Breast epithelium (tissue), 4 donors: Measurements from ENCODE around the gene SAA1. TPM values are rescaled to one million over a fixed set of nuclear protein-coding genes. Genes with fewer than 3 reads are reported as not detected.
A peak's percentile ranks its signal among the peaks of the same experiment; 100 is the strongest.

Experiments
- DNase-seq, 2 donors: peaks; one replicate each; pipeline ENCODE4 v3.0.0-alpha.2; 2019; ENCODE audit warnings: low spot score in 2 of 2
- H3K27ac ChIP-seq, 2 donors: fragments of 200-600 bp; sonication (generic) in 1 of 2; one replicate each; pipeline ENCODE4 v1.5.1; 2016 to 2019; ENCODE audit warnings: mild to moderate bottlenecking in 1 of 2
- H3K27me3 ChIP-seq, 2 donors: fragments of 200-600 bp; sonication (generic) in 1 of 2; one replicate each; pipeline versions ENCODE4 v1.5.1 to v1.6.0; 2017 to 2019; ENCODE audit warnings: control low read depth in 1 of 2, mild to moderate bottlenecking in 1 of 2
- H3K36me3 ChIP-seq: fragments of 200-600 bp; one replicate; pipeline ENCODE4 v1.5.1; 2019
- H3K4me1 ChIP-seq, 2 donors: fragments of 200-600 bp; sonication (generic); one replicate each; pipeline ENCODE4 v1.5.1; 2016 to 2019; ENCODE audit warnings: control low read depth in 1 of 2
- H3K4me3 ChIP-seq, 3 donors: fragments of 200-600 bp; sonication (generic); 1 replicate in 2 of 3; 2 replicates in 1 of 3; pipeline ENCODE4 v1.5.1; 2016 to 2019; ENCODE audit warnings: mild to moderate bottlenecking in 3 of 3, moderate library complexity in 2 of 3
- H3K9me3 ChIP-seq, 2 donors: fragments of 200-600 bp; sonication (generic) in 1 of 2; one replicate each; pipeline ENCODE4 v1.5.1; 2016 to 2019; ENCODE audit warnings: control low read depth in 1 of 2
- CTCF ChIP-seq, 3 donors: fragments of 450-650 bp; IDR thresholded peaks; one replicate each; pipeline ENCODE4 v1.5.1; 2016 to 2017; ENCODE audit warnings: antibody characterized with exemption in 3 of 3, mild to moderate bottlenecking in 3 of 3, moderate library complexity in 3 of 3
- POLR2A ChIP-seq: fragments of 450-650 bp; IDR thresholded peaks from one replicate; pipeline ENCODE4 v1.6.1; 2016; ENCODE audit warnings: antibody characterized with exemption, mild to moderate bottlenecking, moderate library complexity
- POLR2AphosphoS5 ChIP-seq, 3 donors: sonication (generic); formaldehyde crosslinking; IDR thresholded peaks; one replicate each; pipeline ENCODE4 v1.6.1; 2017; ENCODE audit warnings: antibody characterized with exemption in 3 of 3
- intact Hi-C: fragments of 100-400 bp; cut with DNase I; formaldehyde crosslinking; loops from one replicate; pipeline ENCODE4 v1.15.1; 2023; ENCODE audit warnings: low total_unique reads
- total RNA-seq, 3 donors: library from RNA; depleted of rRNA; stranded (reverse); fragments of >200 nt; gene quantifications; one replicate each; pipeline ENCODE4 v1.1.0, GENCODE V29; 2016

Gene SAA1
- total RNA-seq = 1,000 to 10,000 TPM in 1 of 3 donors, 100 to 1,000 TPM in 1, 10 to 100 TPM in 1; 78.1 to 1,384 (median 818) TPM

GRCh38 chr11:18265949-18266348 is at the start of gene SAA1:
Gene SAA1 (plus strand): TSS chr11:18266264. CDS start chr11:18266888, 624 bp downstream.
- Histone ChIP-seq H3K27ac (peak within 1 kb of the TSS; percentile 36 to 85), H3K4me3 (peak within 1 kb of the TSS in 2 of 3 donors; percentile 42 to 54), H3K9me3 (no peaks in the 10 kb centered on the region), H3K36me3 (no peaks in the 10 kb centered on the region), H3K27me3 (no peaks in the 10 kb centered on the region), H3K4me1 (no peaks in the 10 kb centered on the region)
- intact Hi-C loops = no loop called here
- DNase-seq = peak; percentile 57 to 88
- TF ChIP-seq CTCF (IDR thresholded peaks at IDR 0.05) (no peak), POLR2AphosphoS5 (IDR thresholded peaks at IDR 0.05) (peak; percentile 58 to 88 (median 87))

- no peaks in the 10 kb centered on the region for H3K27me3 ChIP-seq
- intact Hi-C loops = no loop called here
- peaks cover 0 to 3% of the 10 kb centered on the region in 2 donors for H3K9me3 ChIP-seq
- H3K36me3 ChIP-seq = no peaks in the 10 kb centered on the region
- no peaks in the 10 kb centered on the region for H3K4me1 ChIP-seq
- DNase-seq = no peak
- TF ChIP-seq POLR2A = no peak
- no peak for TF ChIP-seq CTCF (IDR thresholded peaks at IDR 0.05)
- no peak for TF ChIP-seq POLR2AphosphoS5 (IDR thresholded peaks at IDR 0.05)
- H3K27ac ChIP-seq = no peak overlapping the region
- H3K4me3 ChIP-seq = no peak overlapping the region
These were observed 44.7 kb upstream of the SAA1 start for GRCh38 chr11:18221274-18221876.

- Histone ChIP-seq H3K9me3 (peaks cover 0 to 3% of the 10 kb centered on the region in 2 donors), H3K27ac (no peak overlapping the region), H3K4me3 (no peak overlapping the region), H3K4me1 (no peaks in the 10 kb centered on the region), H3K27me3 (no peaks in the 10 kb centered on the region), H3K36me3 (no peaks in the 10 kb centered on the region)
- no peak for DNase-seq
- intact Hi-C loops = no loop called here
- TF ChIP-seq CTCF (IDR thresholded peaks at IDR 0.05) (no peak), POLR2A (no peak), POLR2AphosphoS5 (IDR thresholded peaks at IDR 0.05) (no peak)
These were observed 43.1 kb upstream of the SAA1 start for GRCh38 chr11:18222814-18223421.

GRCh38 chr11:18223591-18224387 is 42.3 kb upstream of the SAA1 start:
- Histone ChIP-seq H3K27ac (no peak overlapping the region), H3K27me3 (no peaks in the 10 kb centered on the region), H3K4me1 (no peaks in the 10 kb centered on the region), H3K9me3 (peaks cover 0 to 3% of the 10 kb centered on the region in 2 donors), H3K4me3 (no peak overlapping the region), H3K36me3 (no peaks in the 10 kb centered on the region)
- DNase-seq = no peak
- TF ChIP-seq CTCF (IDR thresholded peaks at IDR 0.05) (no peak), POLR2AphosphoS5 (IDR thresholded peaks at IDR 0.05) (no peak), POLR2A (no peak)
- intact Hi-C loops = no loop called here

- H3K4me1 ChIP-seq = no peaks in the 10 kb centered on the region
- TF ChIP-seq POLR2AphosphoS5 (IDR thresholded peaks at IDR 0.05) (no peak), POLR2A (no peak), CTCF (IDR thresholded peaks at IDR 0.05) (no peak)
- intact Hi-C loops = no loop called here
- no peaks in the 10 kb centered on the region for H3K9me3 ChIP-seq
- H3K27me3 ChIP-seq = no peaks in the 10 kb centered on the region
- no peak for DNase-seq
- no peaks in the 10 kb centered on the region for H3K36me3 ChIP-seq
- H3K4me3 ChIP-seq = no peak overlapping the region
- H3K27ac ChIP-seq = no peak overlapping the region
These were observed 40.2 kb upstream of the SAA1 start for GRCh38 chr11:18225913-18226312.
